ENCODE measurements around the gene ZFYVE21. TPM values are rescaled to one million over a fixed set of nuclear protein-coding genes. Genes with fewer than 3 reads are reported as not detected.

Gene ZFYVE21
- total RNA-seq, 1 experiment from 2014 or later, result 49.7 TPM

DNA sequence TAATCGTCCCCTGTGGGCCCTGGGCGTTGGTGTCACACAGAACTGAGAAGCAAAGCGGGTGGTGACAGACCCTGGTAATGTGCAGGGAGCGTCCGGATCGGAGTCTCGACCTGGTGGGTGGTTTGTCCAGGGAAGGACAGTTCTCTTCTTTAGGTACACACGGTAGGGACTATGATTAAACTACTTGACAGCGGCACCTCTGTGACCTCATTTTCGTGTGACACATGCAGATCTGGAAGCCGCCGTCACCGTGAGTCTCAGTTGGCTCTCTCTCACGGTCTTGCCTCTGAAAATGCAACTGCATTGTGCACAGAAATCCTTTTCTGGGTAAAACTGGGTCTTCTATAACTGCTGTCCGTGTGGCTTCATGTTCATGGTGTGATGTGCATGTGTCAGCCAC lies 32.5 kb upstream of the ZFYVE21 start:
- WGBS (ENCODE audit: extremely low coverage, insufficient read length, low lambda C conversion rate), result no CpG with 5 or more reads among the region's 15 CpGs
- H3K9ac ChIP-seq (ENCODE audit: extremely low read depth, insufficient read length, low read length), result no peak overlapping the region
- H3K56ac ChIP-seq (ENCODE audit: insufficient read length, low read depth, low read length), result no peak overlapping the region
- H4K91ac ChIP-seq (ENCODE audit: insufficient read length, low read depth, low read length), result no peak overlapping the region
- no peak overlapping the region for H2AFZ ChIP-seq (ENCODE audit: low read length)
- H4K5ac ChIP-seq (ENCODE audit: insufficient read length, low read depth, low read length), result no peak overlapping the region
- TF ChIP-seq, protein P1, sequence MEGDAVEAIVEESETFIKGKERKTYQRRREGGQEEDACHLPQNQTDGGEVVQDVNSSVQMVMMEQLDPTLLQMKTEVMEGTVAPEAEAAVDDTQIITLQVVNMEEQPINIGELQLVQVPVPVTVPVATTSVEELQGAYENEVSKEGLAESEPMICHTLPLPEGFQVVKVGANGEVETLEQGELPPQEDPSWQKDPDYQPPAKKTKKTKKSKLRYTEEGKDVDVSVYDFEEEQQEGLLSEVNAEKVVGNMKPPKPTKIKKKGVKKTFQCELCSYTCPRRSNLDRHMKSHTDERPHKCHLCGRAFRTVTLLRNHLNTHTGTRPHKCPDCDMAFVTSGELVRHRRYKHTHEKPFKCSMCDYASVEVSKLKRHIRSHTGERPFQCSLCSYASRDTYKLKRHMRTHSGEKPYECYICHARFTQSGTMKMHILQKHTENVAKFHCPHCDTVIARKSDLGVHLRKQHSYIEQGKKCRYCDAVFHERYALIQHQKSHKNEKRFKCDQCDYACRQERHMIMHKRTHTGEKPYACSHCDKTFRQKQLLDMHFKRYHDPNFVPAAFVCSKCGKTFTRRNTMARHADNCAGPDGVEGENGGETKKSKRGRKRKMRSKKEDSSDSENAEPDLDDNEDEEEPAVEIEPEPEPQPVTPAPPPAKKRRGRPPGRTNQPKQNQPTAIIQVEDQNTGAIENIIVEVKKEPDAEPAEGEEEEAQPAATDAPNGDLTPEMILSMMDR (conservative IDR thresholded peaks at IDR 0.05), result no peak
- H3K18ac ChIP-seq (ENCODE audit: insufficient read length, low read depth, low read length), result no peak overlapping the region
- H2BK5ac ChIP-seq (ENCODE audit: insufficient read length, low read length), result no peak overlapping the region
- no peak overlapping the region for H3K4me2 ChIP-seq (ENCODE audit: insufficient read depth, insufficient read length, low read length)
- no peak overlapping the region for H2AK5ac ChIP-seq (ENCODE audit: insufficient read length, low read length)
- H3K27ac Mint-ChIP-seq, result peak overlapping the region in 1 of 3 experiments; percentile 61; a peak in 2 of 7 replicates
- H3K4me3 Mint-ChIP-seq, result no peak overlapping the region
- H3K79me2 ChIP-seq (ENCODE audit: insufficient read depth, low read length), result no peaks in the 10 kb centered on the region
- H3K4me1 ChIP-seq (ENCODE audit: insufficient read depth, low read length), result no peaks in the 10 kb centered on the region
- no peaks in the 10 kb centered on the region for H3K4me1 Mint-ChIP-seq
- no peak overlapping the region for H3K23ac ChIP-seq (ENCODE audit: insufficient read length, low read depth, low read length)
- H3K9me3 ChIP-seq (ENCODE audit: control insufficient read depth, low read depth, low read length), result no peaks in the 10 kb centered on the region
- H3K79me1 ChIP-seq (ENCODE audit: insufficient read depth, low read depth, low read length, poor library complexity, severe bottlenecking), result no peaks in the 10 kb centered on the region
- no peak overlapping the region for H2BK20ac ChIP-seq (ENCODE audit: low read depth, low read length, poor library complexity, severe bottlenecking)
- DNase-seq, result no peak
- no peak overlapping the region for H3T11ph ChIP-seq (ENCODE audit: low read length)
- no peak overlapping the region for H2BK12ac ChIP-seq (ENCODE audit: insufficient read length, low read depth, low read length)
- H3K14ac ChIP-seq (ENCODE audit: insufficient read depth, low read length), result no peak overlapping the region
- H3K4ac ChIP-seq (ENCODE audit: low read depth, low read length), result no peak overlapping the region
- no peaks in the 10 kb centered on the region for H3K27me3 ChIP-seq (ENCODE audit: insufficient read depth, low read length)
- peaks cover 22 to 79% (median 69%) of the 10 kb centered on the region in 3 experiments; a peak in 6 of 7 replicates for H3K36me3 Mint-ChIP-seq (ENCODE audit: insufficient read depth in 1 of 3, low read depth in 3 of 3)
- H4K8ac ChIP-seq (replicated peaks; ENCODE audit: insufficient read length, low read depth, low read length), result no peak overlapping the region
- no peaks in the 10 kb centered on the region for H3K9me3 Mint-ChIP-seq
- no peak overlapping the region for H2BK15ac ChIP-seq (ENCODE audit: low read depth, low read length)
- no peaks in the 10 kb centered on the region for H4K20me1 ChIP-seq (ENCODE audit: control insufficient read depth, insufficient read depth, insufficient read length)
- no peak overlapping the region for H3K27ac ChIP-seq (ENCODE audit: insufficient read length, low read depth, low read length)
- no peaks in the 10 kb centered on the region for H3K23me2 ChIP-seq (ENCODE audit: insufficient read length, low read depth, low read length, poor library complexity, severe bottlenecking)
- no peaks in the 10 kb centered on the region for H3K27me3 Mint-ChIP-seq (ENCODE audit: low read depth)
- H2BK120ac ChIP-seq (ENCODE audit: low read depth, low read length, poor library complexity, severe bottlenecking), result no peak overlapping the region
